ENCODE results near the gene TNIP3.
"Not testable (repeated sequence)": the region's sequence is repeated elsewhere in the genome, so short reads cannot be mapped to it uniquely, and the experiment has no call there.

TNIP3 gene

DNA sequence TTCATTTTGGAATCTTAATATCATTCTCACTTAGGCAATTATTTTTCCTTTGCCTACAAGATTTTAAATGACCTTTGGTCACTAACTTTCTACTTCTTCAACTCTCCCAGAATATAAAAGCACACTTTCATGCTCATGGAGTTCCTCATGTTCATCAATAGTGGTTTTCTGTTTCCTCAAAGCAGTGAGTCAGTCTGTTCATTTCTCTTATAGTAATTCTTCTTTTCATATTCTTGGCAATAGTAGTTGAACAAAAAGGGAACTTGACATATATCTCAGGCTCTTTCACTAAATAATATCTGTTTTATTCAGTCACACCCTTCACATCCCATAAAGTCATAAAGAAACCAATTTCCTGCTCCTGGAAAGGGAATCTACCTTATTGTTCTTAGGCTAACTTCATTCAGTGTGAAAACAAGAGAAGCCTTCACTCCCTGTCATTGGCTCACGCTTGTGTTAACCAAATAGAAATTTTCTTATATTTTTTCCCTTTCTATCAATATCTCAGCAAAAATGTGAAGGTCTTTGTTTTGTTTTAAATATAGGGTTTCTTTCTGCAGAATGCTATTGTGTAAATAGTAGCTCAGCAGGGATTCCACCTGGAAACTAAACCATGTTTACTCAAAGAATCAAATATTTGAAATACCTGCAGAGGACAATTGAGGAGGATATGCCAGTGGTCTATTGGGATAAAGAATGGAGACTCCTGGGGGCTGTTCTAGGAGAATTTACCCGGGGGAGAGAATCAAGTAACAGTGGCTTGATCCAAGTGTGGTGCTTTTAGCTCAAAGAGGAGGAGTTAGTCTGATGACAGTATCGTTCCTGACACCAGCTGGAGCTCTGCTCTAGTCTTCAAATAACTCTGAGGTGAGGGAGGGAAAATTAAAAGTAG is 13.4 kb upstream of the TNIP3 start:
- no peak for DNase-seq

DNA sequence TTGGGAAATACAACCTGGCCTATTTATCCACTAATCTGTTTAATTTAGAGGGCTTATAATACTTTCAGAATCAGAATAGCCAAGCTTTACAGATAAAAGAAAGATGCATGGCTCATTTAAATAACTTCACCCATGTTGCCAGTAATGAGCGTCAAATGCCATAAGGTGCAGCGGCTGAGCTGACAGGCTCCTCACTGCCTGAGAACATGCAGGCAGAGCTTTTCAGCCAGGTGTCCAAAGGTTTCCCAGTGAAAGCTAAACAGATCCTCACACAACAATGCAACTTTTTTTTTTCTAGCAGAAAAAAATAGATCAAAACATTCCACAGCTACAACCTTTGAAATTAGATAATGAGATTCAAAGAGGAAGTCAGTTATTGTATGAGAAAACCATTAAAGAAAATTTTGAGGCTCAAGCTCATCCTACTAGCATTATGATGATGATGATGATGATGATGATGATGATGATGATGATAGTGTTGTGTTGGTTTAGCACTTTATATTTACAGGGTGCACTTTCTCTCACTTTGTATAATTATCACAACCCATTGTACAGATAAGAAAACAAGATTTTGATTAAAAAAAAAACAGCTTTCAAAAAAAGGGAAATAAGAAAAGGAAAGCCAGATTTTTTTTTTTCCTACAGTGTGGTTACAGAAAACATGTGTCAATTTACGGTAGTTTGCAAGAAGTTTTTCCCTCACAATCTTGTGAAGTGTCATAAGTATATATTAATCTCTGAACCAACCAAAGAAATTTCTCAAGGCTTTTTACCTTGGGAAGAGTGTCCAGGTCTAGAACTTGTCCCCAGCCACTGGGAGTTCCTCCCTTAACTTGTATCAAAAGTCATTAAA is 12.2 kb upstream of the TNIP3 start:
- no peak for DNase-seq

DNA sequence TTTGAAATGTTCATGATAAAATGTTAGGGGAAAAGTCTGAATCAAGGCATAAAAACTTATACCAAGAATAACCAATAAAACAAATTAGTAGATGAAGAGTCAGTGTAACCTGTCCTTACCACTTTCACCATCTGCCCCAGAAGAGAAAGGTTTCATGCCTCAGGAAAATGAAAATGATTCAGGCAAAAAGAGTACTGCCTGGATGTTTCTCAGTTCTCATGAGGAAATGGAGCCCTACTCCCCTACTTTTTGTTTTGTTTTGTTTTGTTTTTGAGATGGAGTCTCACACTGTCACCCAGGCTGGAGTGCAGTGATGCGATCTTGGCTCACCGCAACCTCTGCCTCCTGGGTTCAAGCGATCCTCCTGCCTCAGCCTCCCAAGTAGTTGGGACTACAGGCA is 7.4 kb upstream of the TNIP3 start:
- not testable (repeated sequence) for DNase-seq

DNA sequence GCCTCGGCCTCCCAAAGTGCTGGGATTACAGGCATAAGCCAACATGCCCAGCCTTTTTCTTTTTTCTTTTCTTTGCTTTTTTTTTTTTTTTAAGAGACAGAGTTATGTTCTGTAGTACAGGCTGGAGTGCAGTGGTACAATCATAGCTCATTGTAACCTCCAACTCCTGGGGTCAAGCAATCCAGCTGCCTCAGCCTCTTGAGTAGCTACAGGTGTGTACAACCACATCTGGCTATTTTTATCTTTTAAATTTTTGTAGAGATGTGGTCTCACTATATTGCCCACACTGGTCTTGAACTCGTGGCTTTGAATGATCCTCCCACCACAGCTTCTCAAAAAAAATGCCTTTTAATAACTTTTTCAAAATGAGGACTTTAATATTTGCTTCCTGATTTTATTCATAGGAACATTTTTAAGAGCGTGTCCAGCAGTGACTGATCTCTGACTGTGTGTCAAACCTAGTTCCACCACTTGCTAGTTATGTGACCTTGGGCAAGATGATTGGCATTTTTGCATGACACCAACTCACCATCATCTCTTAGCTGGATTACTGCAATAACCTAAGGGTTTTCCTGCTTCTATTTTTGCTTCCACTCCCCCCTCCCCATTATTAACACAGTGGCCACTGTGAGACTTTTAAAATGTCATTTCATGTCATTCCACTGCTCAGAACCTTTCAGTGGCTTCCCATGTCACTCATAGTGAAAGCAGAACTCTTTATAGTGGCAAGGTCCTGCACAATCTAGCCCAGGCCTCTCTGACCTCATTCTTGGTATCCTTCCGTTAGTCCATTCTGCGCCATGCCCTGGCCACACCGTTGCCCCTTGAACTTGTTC is 4.5 kb upstream of the TNIP3 start:
- no peak for DNase-seq

DNA sequence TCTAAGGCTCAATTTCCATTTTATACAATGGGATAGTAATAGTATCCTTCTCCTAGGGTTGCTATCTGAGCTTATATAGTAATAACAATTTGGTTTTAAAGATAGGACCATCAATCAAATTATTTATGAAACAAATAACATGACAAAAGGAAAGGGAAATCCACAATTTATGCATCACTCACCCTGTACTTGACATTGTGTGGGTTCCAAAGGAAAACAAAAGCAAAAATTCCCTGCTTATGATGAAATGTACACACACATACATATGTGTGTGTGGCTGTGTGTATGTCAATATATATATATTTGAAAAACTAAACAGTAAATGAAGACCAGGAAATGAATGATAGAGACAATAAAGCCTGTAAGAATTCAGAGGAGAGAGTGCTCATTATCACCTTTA is 2.9 kb upstream of the TNIP3 start:
- no peak for DNase-seq

DNA sequence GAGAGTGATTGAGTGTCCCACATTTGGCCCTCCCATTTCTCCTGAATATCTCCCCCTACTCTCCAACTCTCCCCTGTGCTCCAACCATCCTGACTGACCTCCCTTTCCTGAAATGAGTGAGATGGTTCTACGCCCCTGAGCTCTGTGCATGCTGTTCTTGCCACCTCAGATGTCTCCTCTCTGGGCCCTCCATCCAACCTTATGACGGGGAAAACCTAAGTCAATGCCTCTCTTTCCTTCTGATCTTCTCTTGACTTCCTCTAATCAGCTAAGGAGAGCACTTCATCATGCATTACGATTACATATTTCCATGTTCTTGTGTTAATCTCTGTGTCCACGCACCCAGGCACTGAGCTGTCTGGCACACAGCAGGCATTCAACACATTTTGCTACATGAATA is 1.1 kb upstream of the TNIP3 start:
- no peak for DNase-seq

DNA sequence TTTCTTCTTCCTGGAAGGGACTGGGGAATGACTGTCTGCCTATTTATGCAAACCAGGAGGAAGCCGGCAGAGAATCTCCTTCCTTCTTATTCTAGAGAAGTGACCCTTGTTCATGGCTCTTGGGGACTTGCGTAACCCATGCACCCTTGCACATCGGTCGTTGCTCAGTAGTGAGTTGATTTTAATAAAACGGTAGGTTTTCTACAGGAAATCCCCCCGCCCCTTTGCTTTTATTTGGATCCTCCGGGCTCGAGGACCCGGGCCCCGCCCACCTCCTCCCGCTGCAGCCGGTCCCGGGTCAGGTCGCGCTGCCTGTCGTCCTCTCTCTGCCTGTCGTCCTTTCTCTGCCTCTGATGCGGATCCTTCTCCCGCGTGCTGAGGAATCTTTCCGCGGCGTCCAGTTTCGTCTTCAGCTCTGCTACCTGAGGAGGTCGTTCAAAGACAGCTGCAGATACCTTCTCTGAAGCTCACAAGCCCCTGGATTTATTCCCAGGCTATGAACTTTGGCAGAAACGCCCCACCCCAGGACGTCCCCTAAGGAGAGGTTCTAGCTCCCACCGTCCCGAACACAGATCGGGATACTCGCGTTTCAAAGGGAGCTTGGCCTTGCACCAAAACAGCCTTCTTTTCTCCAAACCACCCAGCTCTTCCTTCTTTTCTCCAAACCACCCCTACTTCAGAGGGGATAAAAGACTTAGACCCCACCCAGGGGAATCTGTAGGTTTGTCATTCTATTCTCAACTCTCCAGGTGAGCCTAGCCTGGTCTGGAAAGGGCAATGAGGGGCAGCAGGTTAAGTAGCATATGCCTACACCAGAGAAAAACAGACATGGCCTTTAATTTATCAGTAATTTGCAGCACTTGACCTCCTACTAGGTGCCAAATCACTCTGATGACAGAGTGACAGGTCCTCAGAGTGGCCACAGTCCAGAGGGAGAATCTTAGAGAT is 7.0 kb downstream of the TNIP3 start:
- DNase-seq: peak; percentile 6

DNA sequence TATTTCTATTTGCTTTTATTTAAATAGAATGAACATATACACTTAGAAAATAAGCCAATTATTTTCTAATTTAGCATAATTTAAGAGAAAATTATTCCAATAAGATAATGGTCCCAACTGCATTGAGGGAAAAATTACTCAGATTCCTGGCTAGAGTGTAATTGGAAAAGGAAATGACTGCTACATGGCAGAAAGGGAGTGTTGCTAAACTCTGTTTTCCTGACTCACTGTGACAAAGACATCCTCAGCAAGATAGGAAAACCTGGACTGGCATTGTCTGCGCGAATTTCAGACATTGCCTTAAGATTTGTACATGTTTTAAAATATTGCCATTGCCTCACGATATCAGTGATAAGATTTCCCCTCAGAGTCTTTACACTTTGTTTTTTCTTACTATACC is 8.2 kb downstream of the TNIP3 start:
- DNase-seq: no peak

DNA sequence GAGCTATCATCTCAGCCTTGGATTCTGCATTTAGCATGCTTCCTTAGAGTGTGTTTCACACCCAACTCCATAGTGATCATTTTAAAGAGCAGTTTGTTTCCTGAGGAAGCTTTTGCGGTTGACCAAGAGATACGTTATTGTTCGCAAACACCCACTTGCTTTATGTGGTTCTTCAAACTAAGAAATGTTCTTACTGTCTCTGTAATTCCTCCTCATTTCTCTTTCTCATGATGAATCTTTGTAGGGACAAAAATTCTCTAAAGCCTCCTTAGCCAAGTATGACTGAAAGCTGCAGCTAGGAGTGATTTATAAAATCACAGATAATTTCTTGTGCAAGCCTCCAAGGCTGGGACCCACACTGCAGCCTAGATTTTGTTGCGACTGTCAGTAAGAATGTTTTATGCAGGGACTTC is 10.0 kb downstream of the TNIP3 start:
- DNase-seq: no peak

DNA sequence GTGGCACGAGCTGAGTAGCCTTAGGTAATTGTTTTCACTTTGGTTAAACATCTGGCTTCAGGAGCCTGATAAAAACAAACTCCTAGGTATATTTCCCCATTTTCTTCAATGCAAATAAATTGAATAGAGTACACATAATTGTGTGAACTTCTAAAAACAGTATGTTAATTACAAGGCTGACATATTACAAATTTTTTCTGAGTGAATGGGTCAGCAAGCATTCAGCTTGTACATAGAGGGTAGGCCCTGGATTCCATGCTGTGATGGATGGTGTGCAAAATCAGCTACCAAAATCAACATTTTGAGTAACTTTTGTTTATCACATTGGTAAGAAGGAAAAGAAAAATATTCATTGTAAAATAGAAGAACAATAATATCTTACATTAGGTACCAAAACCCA is 12.2 kb downstream of the TNIP3 start:
- no peak for DNase-seq

DNA sequence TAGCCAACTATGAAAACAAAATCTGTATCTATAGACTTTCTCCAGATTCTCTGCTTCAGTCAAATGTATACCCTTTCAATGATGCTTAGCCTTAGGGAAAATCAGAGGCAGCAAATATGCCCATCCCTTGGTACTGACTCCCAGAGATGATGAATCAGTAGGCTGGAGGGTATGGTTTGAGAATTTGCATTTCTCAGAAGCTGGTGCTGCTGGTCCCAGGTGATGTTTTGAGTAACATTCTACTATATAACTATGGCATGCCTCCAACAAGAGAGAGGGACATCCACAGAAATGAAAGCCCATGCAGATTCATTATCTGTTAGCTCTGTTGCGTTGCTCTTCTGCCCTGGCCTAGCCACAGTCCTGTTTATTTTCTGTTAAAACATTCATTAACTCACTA is 13.6 kb downstream of the TNIP3 start:
- no peak for DNase-seq

DNA sequence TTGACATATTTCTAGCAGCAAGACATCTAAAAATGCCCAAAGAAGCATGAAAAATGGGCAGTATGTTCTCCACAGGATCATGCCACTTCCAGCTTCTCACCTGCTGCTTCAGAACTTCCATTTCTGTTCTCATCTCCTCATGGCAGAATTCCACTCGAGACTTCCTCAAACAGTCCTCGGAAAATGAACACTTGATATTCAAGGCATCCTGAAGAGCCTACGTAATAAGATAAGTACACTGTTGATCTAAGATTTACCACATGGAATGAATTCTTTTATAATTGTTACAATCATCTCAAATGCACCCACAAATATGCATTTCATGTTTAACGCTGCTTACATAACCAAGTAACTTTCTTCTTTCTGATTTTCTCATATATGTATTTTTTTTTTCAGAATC is 14.1 kb downstream of the TNIP3 start:
- DNase-seq: no peak

DNA sequence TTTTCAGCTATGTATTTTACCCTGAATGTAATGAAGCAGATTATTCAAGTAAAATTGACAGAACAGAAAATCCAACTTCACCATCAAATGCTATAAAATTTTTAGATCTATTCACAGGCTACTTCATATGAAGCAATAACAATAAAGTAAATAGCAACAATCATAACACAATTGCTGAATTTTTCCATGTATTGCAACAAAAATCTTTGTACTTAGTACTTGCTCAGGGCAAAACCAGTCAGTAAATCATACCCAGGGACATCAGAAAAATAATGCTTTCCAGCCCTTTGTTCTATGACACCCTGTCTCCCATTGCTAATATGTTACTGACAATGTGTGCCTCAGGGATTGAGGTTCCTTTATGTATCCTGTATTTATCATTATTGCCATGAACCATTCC is 15.5 kb downstream of the TNIP3 start:
- no peak for DNase-seq

DNA sequence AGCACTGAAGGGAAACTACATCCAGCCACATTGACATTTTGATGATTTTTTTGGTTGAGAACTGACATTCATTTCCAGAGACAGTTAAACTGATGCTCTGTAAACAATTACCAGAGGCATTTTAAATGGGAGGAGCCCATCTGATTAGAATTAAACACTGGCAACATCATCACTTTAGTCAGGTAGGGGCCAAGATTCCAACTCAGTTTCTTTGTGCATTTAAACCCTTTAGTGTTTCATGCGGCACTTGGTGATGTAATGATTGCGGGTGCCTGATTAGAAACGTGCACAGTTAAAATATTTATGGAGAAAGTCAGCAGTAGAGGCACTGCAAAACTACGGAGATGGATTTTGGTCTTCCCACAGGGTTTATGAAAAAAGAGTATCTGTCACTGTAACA is 16.1 kb downstream of the TNIP3 start:
- DNase-seq: no peak

DNA sequence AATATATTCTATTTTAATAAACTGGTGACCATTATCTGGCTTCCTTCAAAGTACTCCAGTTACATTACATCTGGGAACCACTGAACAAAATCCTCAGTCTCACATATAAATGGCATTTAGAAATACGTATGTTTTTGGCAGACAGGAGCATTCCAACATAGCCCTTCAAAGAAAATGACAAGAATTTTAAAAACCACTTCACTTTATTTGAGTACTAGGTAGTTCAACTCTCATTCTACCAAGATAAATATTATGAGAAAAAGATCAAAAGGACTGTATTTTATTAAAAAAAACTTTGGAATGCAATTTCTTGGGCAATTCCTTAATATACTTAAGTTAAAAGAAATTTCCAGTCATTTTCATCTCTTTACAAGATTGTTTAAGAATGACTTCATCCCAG is 17.6 kb downstream of the TNIP3 start:
- no peak for DNase-seq

DNA sequence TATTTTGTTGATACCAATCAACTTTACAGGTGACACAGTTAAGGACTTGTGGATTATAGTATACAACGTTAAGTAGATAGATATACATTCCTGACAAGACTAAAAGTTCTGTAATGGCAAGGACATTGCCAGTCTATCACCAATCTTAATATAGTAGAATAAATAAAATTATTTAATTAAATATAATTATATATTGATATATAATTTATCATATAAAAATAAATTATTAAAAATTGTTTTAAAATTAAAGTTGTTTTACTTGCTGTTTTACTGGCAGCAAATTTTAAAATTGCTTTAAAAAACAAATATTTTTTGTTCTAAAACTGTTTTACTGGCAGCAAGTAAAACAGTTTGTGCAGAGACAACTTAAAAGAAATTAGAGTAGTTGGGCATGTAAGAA is 18.7 kb downstream of the TNIP3 start:
- DNase-seq: no peak

DNA sequence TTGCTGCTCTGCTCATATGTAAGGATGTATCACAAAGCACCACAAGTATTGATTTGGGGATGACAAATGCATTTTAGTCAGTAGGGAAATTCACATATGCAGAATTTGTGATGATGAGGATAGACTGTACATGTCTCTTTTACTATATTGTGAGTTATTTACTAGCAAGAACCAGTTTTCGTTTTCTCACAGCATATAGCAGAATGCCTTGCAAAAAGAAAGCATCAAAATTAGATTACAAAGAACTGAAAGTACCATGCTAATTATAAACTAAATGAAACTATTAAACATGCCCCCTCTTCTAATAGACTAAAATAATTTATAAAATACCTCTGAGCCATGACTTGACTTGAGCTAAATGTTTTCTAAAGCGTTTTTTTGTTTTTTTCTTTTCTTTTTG is 20.1 kb downstream of the TNIP3 start:
- no peak for DNase-seq

DNA sequence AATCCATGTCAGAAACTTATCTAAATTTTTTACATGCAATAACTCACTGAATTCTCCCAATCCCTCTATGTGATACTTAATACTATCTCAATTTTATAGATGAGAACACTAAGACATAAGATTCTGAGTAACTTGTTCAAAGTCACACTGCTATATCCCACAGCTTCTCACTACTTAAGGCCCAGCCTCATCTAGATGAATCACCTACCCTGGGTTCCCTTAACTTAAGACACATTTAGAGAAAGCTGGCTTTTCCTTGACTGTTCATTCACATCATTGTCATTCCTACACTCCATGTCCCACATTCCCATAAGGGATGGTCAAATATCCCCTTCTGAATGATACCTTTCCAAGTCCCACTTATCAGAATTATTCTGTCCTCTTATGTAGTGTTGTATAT is 21.0 kb downstream of the TNIP3 start:
- no peak for DNase-seq

DNA sequence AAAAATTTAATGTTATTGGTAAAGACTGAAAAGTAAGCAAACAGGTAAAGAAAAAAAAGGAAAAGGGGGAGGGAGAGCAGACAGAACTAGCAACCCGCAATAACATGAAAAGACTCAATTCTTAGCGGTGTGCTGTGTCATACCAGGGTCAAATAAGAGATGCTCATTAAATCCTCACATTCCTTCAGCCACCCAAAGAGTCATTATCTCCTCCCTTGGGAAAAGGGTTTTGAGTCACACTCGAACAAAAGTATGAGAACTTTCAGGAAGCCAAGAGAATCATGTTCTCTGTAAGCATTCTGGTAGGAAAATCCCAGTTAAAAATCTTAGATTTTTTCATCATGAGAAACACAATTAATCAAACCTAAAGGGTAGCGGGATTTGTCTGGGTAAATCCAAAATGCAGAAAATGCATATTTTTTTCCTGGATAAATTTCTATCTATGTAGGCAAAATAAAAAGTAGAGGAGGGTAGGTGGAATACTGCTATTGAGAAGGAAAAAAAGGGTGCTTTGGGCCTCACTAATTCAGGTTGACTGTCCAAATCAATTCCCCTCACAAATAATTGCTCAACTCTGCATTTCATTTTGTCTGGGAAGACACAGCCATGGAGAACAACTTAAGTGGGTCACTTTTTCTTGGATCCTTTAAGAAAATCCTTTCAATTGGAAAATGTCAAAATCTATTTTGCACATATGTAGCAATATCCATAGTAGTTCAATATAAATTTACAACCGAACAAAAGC is 23.2 kb downstream of the TNIP3 start:
- DNase-seq: no peak

DNA sequence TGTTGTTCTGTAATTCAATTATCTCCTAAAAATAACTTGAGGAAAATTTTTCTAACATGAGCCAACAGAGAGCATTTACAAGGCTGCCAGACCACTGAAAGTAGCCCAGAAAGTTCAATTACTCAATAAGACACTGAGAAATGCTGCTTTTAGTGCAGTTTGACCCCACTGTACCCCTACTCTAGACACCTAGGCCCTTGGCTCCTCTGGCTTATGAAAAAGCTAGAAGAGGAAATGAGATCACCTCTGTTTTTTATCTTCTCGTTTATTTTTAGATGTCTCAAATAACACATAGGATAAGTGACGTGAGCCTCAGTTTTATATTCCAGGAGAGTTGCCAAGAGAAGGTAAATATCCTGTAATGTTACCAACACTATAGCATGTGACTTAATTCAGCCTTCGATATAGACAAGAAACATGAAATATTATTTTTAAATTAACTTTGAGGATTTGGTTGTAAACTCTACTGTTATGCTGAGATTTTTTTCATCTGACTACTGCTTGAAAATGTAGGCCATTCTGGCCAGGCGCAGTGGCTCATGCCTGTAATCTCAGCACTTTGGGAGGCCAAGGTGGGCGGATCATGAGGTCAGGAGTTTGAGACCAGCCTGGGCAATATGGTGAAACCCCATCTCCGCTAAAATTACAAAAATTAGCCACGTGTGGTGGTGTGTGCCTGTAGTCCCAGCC is 24.4 kb downstream of the TNIP3 start:
- no peak for DNase-seq

All from stimulated activated CD4-positive, alpha-beta T cell treated with anti-CD3 and anti-CD28 coated beads, Interleukin-12 subunit alpha, Interleukin-12 subunit beta, amount 100 ng/mL, for 4 hours (primary cell).